ENCODE results near the gene UBAC1. TPM values are rescaled to one million over a fixed set of nuclear protein-coding genes. Genes with fewer than 3 reads are reported as not detected.

UBAC1 gene
- polyA plus RNA-seq, 1 donor from 2014 or later: 92.3 TPM

DNA sequence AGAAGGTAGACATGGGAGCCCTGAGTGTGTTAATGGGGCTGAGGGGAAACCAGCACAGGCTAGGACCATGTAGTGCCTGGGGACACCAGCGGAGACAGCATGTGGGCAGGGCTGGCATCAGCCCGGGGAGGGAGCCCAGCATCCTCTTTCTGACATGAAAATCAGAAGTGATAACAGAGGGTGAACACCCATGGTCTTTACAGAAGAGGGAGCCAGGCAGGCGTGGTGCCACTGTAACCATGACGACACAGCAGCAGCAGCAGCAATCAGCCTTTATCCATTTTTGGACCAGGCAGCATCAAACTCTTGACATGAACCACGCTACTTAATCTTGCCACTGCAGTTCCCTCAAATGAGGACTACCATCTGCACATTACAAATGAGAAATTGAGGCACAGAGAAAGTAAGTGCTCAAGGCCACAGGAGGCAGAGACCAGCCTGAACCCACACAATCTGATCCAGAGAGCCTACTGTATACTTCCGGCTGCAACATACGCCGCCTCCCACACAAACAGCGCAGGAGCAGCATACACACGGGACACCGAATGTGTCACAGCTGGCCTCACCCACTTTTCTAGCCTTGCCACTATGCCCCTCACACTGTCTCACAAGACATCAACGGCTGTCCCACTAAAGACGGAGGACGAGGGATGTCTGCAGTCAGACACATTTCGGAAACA lies 77.6 kb downstream of the UBAC1 start:
- Histone ChIP-seq H3K4me2 (ENCODE audit: low read length) (no peak overlapping the region), H3K9ac (ENCODE audit: low read length) (no peak overlapping the region), H3K4me3 (ENCODE audit: low read length) (no peak overlapping the region)

More for the DNA sequence above, 77.6 kb downstream of the UBAC1 start:
- Histone ChIP-seq H3K9me2 (ENCODE audit: insufficient read depth, low read length) (no peaks in the 10 kb centered on the region), H2AFZ (ENCODE audit: low read depth, low read length) (no peak overlapping the region), H4K20me1 (ENCODE audit: insufficient read depth) (peaks cover 85% of the 10 kb centered on the region), H3K9me3 (ENCODE audit: low read length) (no peaks in the 10 kb centered on the region), H3F3A (ENCODE audit: insufficient read depth, low read length, poor library complexity, severe bottlenecking) (no peaks in the 10 kb centered on the region), H3K27me3 (ENCODE audit: insufficient read depth, low read depth, low read length) (no peaks in the 10 kb centered on the region), H3K79me2 (replicated peaks; ENCODE audit: insufficient read depth, low read length) (peaks cover 91% of the 10 kb centered on the region), H3K27ac (ENCODE audit: low read length) (no peak overlapping the region), H3K36me3 (ENCODE audit: insufficient read depth, low read length) (peaks cover 5% of the 10 kb centered on the region)
- TF ChIP-seq EZH2 (IDR thresholded peaks at IDR 0.05; ENCODE audit: borderline replicate concordance, insufficient read depth, low read length, poor library complexity, severe bottlenecking) (no peak), POLR2AphosphoS5 (IDR thresholded peaks at IDR 0.05) (no peak), TAF1 (IDR thresholded peaks at IDR 0.05; ENCODE audit: low read depth) (no peak), EP300 (conservative IDR thresholded peaks at IDR 0.05; ENCODE audit: poor library complexity, severe bottlenecking) (no peak), RAD21 (conservative IDR thresholded peaks at IDR 0.05) (no peak), SMC3 (conservative IDR thresholded peaks at IDR 0.05; ENCODE audit: poor library complexity) (no peak), MXI1 (conservative IDR thresholded peaks at IDR 0.05; ENCODE audit: poor library complexity, severe bottlenecking) (no peak)
- TF ChIP-seq, protein P1, sequence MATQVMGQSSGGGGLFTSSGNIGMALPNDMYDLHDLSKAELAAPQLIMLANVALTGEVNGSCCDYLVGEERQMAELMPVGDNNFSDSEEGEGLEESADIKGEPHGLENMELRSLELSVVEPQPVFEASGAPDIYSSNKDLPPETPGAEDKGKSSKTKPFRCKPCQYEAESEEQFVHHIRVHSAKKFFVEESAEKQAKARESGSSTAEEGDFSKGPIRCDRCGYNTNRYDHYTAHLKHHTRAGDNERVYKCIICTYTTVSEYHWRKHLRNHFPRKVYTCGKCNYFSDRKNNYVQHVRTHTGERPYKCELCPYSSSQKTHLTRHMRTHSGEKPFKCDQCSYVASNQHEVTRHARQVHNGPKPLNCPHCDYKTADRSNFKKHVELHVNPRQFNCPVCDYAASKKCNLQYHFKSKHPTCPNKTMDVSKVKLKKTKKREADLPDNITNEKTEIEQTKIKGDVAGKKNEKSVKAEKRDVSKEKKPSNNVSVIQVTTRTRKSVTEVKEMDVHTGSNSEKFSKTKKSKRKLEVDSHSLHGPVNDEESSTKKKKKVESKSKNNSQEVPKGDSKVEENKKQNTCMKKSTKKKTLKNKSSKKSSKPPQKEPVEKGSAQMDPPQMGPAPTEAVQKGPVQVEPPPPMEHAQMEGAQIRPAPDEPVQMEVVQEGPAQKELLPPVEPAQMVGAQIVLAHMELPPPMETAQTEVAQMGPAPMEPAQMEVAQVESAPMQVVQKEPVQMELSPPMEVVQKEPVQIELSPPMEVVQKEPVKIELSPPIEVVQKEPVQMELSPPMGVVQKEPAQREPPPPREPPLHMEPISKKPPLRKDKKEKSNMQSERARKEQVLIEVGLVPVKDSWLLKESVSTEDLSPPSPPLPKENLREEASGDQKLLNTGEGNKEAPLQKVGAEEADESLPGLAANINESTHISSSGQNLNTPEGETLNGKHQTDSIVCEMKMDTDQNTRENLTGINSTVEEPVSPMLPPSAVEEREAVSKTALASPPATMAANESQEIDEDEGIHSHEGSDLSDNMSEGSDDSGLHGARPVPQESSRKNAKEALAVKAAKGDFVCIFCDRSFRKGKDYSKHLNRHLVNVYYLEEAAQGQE (IDR thresholded peaks at IDR 0.05; ENCODE audit: borderline replicate concordance): no peak
- TF ChIP-seq, protein P2, sequence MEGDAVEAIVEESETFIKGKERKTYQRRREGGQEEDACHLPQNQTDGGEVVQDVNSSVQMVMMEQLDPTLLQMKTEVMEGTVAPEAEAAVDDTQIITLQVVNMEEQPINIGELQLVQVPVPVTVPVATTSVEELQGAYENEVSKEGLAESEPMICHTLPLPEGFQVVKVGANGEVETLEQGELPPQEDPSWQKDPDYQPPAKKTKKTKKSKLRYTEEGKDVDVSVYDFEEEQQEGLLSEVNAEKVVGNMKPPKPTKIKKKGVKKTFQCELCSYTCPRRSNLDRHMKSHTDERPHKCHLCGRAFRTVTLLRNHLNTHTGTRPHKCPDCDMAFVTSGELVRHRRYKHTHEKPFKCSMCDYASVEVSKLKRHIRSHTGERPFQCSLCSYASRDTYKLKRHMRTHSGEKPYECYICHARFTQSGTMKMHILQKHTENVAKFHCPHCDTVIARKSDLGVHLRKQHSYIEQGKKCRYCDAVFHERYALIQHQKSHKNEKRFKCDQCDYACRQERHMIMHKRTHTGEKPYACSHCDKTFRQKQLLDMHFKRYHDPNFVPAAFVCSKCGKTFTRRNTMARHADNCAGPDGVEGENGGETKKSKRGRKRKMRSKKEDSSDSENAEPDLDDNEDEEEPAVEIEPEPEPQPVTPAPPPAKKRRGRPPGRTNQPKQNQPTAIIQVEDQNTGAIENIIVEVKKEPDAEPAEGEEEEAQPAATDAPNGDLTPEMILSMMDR (IDR thresholded peaks at IDR 0.05; ENCODE audit: poor library complexity, severe bottlenecking): no peak

Other genes with a start within 250 kb of the UBAC1 start
- gene CAMSAP1, start 53.8 kb downstream of the UBAC1 start, polyA plus RNA-seq: 58.5 and 88.2 TPM in 2 replicates
- gene NACC2, start 133.9 kb upstream of the UBAC1 start, polyA plus RNA-seq: 1.7 and 1.8 TPM in 2 replicates
- gene TMEM250, start 157.5 kb upstream of the UBAC1 start, polyA plus RNA-seq: 15.0 and 20.6 TPM in 2 replicates
- gene LHX3, start 243.8 kb upstream of the UBAC1 start, polyA plus RNA-seq: not detected in 2 replicates